Omental fat pad (tissue), 4 donors: ENCODE measurements around the gene PPIB. TPM values are rescaled to one million over a fixed set of nuclear protein-coding genes. Genes with fewer than 3 reads are reported as not detected.

Experiments used
- ATAC-seq: fragments of 150-250 bp; one replicate; pipeline ENCODE4 v1.9.1; 2016; ENCODE audit warnings: mild to moderate bottlenecking, moderate library complexity; ENCODE audit not compliant: low FRiP score
- DNase-seq: peaks from one replicate; pipeline ENCODE4 v3.0.0-alpha.2; 2019; ENCODE audit warnings: low spot score
- total RNA-seq, 4 donors: library from RNA; depleted of rRNA; stranded (reverse); fragments of >200 nt; gene quantifications; one replicate each; pipeline ENCODE4 v1.1.0, GENCODE V29; 2016
- TF ChIP-seq, protein P1 (sequence below), 3 donors: fragments of 450-650 bp; IDR thresholded peaks; one replicate each; pipeline ENCODE4 v1.5.1; 2016 to 2017; ENCODE audit warnings: antibody characterized with exemption in 3 of 3, mild to moderate bottlenecking in 3 of 3, moderate library complexity in 2 of 3

The PPIB gene
- total RNA-seq, 4 donors from 2014 or later = 244 to 431 (median 373) TPM

DNA sequence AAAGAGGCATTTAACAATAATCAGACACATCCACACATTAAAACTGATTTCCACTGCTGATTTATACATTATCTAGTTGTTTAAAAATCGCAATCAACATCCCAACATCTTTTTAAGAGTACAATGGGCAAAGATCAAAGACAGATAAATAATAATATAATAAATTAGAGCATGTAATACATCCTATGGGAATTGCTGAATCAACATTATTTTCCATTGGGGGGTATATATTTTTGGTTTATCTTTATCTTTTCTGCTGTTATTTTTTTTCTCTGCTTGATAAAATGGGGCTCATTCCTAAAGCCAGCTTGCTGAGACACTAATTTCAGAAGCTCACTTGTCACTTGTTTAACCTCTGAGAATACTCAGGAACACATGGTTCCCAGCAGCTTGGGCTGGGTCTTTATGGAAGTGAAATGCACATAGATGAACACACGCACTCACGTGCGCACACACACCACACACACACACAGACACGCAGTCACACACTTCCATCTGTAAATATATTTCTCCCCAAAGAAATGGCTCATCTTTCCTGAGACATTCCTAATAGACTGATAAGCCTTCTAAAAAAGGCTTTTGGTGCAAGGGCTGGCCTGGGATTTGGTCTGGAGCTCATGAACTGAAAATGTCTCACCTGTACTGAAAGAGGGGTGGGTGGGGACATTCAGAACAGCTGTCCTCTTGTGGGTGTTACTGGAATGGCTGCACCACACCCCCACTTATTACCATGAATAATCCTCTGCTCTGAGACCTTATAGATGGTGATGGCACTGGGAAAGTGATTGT is 3.5 kb upstream of the PPIB start:
- no peak for ATAC-seq
- TF ChIP-seq, protein P1, sequence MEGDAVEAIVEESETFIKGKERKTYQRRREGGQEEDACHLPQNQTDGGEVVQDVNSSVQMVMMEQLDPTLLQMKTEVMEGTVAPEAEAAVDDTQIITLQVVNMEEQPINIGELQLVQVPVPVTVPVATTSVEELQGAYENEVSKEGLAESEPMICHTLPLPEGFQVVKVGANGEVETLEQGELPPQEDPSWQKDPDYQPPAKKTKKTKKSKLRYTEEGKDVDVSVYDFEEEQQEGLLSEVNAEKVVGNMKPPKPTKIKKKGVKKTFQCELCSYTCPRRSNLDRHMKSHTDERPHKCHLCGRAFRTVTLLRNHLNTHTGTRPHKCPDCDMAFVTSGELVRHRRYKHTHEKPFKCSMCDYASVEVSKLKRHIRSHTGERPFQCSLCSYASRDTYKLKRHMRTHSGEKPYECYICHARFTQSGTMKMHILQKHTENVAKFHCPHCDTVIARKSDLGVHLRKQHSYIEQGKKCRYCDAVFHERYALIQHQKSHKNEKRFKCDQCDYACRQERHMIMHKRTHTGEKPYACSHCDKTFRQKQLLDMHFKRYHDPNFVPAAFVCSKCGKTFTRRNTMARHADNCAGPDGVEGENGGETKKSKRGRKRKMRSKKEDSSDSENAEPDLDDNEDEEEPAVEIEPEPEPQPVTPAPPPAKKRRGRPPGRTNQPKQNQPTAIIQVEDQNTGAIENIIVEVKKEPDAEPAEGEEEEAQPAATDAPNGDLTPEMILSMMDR (IDR thresholded peaks at IDR 0.05) = no peak
- DNase-seq = no peak

DNA sequence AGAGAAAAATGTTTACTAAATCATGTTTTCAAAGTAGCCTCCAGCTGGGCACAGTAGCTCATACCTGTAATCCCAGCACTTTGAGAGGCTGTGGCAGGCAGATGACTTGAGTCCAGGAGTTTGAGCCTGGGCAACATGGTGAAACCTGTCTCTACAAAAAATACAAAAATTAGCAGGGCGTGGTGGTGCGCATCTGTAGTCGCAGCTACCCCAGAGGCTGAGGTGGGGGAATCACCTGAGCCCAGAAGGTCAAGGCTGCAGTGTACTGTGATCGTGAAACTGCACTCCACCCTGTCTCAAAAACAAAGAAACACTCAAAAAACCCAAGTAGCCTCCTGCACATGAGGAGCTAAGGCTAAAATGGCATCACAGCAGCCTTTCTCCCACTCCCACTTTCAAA is 1.6 kb upstream of the PPIB start:
- ATAC-seq (no peak), DNase-seq (no peak)
- TF ChIP-seq, protein P1 (IDR thresholded peaks at IDR 0.05) = no peak

DNA sequence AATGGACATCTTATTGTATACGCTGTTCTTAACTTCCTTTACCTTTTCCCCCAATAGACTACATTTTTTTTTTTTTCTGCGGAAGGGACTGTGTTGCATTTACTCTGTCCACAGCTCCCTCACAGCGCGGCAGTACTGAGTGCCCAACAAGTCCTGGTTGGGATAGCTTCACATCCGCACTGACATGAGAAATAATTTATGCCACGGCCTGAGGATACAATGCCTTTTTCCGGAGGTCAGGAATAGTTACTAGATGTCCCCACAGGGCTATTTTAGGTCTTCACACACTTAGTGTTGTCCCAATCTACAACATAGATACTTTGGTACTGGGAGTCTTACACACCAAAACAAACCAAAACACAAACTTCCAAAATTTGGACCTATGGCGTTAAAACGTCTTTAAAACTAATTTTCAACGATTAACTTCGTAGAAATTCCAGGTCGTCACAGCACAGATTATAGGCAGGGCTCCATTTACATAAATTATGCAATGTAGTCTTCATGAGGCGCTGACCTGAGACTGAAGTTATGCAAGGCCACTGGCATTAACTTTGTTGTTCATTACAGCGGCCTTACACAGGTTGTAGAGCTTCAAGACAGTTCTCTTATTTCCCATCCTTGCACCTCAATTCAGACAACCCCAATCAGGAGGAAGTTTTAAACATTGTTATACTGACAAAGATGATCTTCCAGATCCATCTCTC is 989 bp upstream of the PPIB start:
- TF ChIP-seq, protein P1 (IDR thresholded peaks at IDR 0.05) = no peak
- ATAC-seq (no peak), DNase-seq (no peak)

DNA sequence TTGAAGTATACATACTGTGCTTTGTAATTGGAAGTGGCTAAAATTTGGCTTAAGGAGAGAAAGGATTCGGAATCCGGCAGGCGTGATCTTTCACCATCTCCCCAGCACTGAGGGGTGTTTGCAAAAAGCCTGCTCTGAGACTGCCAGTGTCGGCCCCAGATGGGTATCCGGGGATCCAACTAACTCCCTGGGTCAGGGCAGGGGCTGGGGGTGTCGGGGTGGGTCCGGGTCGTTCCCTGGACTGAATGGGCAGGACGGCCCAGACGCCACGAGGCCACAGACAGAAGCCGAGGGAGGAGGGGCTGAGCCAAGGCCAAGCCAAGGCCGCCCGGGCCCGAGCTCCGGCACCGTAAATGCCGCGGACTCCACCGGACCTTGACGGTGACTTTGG is 349 bp downstream of the PPIB start:
- ATAC-seq (peak; percentile 33), DNase-seq (no peak)
- TF ChIP-seq, protein P1 (IDR thresholded peaks at IDR 0.05) = no peak

DNA sequence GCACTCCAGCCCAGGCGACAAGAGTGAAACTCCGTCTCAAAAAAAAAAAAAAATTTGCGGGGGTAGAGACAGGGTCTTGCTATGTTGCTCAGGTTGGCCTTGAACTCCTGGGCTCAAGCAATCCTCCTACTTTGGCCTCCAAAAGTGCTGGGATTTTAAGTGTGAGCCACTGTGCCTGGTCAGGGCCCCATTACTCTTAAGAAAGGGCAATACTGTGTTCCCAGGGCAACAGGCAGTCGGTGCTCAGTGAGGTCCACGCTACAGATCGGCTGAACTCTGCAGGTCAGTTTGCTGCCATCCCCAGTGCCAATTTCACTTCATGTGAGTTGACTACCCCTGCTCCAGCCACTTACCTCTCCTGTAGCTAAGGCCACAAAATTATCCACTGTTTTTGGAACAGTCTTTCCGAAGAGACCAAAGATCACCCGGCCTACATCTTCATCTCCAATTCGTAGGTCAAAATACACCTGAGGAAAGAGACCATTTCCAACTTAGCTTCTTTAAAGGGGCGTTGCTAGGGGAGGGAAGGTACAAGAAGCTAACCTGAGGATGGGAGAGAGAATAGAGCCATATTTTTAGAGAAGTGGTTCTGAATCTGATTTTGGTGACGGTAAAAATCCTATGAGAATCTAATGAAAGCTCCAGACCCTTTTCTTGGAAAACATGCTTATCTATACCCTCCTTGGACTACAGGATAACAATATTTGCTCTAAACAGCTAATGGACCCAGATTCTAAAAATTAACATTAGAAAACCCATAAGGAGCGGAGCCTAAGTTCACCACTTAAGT is 939 bp downstream of the PPIB start:
- no peak for DNase-seq
- no peak for ATAC-seq
- TF ChIP-seq, protein P1 (IDR thresholded peaks at IDR 0.05) = no peak

DNA sequence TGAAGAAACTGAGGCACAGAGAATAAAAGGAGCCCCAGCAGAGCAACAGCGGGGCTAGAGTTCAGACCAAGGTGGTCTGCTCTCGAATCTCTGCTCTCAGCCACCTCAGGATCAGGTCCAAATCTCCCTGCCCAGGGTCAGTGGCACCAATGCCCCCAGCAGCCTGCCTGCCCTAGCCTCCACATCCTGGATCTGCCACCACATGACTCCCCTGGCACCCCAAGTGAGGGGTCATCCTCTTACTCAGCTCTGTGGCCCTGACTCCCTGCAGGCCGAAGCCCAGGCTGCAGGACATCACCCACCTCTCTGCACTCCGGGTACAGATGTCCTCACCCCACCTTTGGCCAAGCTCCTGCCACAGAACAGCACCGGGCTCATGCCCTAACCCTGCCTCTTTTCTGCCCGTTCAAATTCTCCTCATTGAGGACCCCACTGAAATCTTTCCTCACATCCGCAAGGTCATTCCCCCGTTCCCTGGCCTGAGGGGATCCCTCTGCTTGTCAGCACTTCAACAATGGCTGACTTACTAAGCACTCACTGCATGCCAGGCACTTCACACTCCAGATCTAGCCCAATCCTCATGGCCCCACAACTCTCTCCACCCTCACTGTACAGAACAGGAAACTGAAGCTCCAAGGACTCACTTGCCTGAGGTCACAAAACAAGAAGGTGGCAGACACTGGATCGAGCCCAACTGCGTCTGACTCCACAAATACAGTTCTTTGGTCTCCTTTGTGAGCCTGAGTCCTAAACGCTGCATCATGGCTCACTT is 4.3 kb downstream of the PPIB start:
- ATAC-seq = no peak
- no peak for DNase-seq
- TF ChIP-seq, protein P1 (IDR thresholded peaks at IDR 0.05) = no peak
